Measurements from ENCODE around the gene MASP1.

MASP1 gene

GRCh38 chr3:187291512-187292132 lies at the start of gene MASP1:
MASP1 (minus strand) TSS chr3:187291737; CDS start chr3:187291632, 105 bp downstream.
- no peak for DNase-seq

GRCh38 chr3:187340578-187340977 lies 49.0 kb upstream of the MASP1 start:
- no peak for DNase-seq

- DNase-seq: no peak
These were observed 44.8 kb upstream of the MASP1 start for GRCh38 chr3:187336322-187336721.

GRCh38 chr3:187334904-187335303 lies 43.4 kb upstream of the MASP1 start:
- no peak for DNase-seq

GRCh38 chr3:187328691-187329090 lies 37.2 kb upstream of the MASP1 start:
- no peak for DNase-seq

GRCh38 chr3:187327845-187328244 lies 36.3 kb upstream of the MASP1 start:
- DNase-seq: no peak

- no peak for DNase-seq
These were observed 34.1 kb upstream of the MASP1 start for GRCh38 chr3:187325632-187326031.

GRCh38 chr3:187323091-187323490 lies 31.6 kb upstream of the MASP1 start:
- DNase-seq: no peak

- DNase-seq: no peak
These were observed 30.8 kb upstream of the MASP1 start for GRCh38 chr3:187322291-187322690.

GRCh38 chr3:187321766-187322165 lies 30.2 kb upstream of the MASP1 start:
- no peak for DNase-seq

GRCh38 chr3:187319699-187320302 lies 28.3 kb upstream of the MASP1 start:
- peak; percentile 78 for DNase-seq

GRCh38 chr3:187318819-187319616 lies 27.5 kb upstream of the MASP1 start:
- DNase-seq: no peak

- no peak for DNase-seq
These were observed 24.3 kb upstream of the MASP1 start for GRCh38 chr3:187315872-187316271.

- DNase-seq: no peak
These were observed 22.6 kb upstream of the MASP1 start for GRCh38 chr3:187314176-187314575.

- DNase-seq: no peak
These were observed 19.5 kb upstream of the MASP1 start for GRCh38 chr3:187310954-187311470.

GRCh38 chr3:187310226-187310625 lies 18.7 kb upstream of the MASP1 start:
- DNase-seq: no peak

- DNase-seq: no peak
These were observed 14.3 kb upstream of the MASP1 start for GRCh38 chr3:187305881-187306280.

- no peak for DNase-seq
These were observed 8.1 kb upstream of the MASP1 start for GRCh38 chr3:187299611-187300010.

GRCh38 chr3:187296911-187297310 lies 5.4 kb upstream of the MASP1 start:
- DNase-seq: no peak

GRCh38 chr3:187296058-187296457 lies 4.5 kb upstream of the MASP1 start:
- DNase-seq: no peak

- DNase-seq: no peak
These were observed 3.9 kb upstream of the MASP1 start for GRCh38 chr3:187295316-187296034.

GRCh38 chr3:187293516-187294430 lies 2.2 kb upstream of the MASP1 start:
- DNase-seq: no peak

Measured in activated CD8-positive, alpha-beta memory T cell treated with anti-CD3 and anti-CD28 coated beads, Interleukin-2, amount 50 U/mL, for 48 hours (primary cell).